ENCODE results near the gene MBD6.

DNA sequence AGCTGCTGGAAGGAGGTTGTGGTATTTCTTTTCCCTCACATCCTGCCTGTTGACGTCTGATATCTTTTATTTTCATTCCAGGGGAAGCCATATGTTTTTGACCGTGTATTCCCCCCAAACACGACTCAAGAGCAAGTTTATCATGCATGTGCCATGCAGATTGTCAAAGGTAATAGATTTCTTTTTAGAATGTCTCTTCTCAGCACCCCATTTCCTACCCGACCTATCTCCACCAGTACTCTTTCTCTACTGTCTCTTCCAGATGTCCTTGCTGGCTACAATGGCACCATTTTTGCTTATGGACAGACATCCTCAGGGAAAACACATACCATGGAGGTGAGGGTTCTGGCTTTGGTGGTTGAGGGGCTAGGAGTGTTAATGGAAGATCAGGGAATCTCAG is 40.7 kb downstream of the MBD6 start:
- TF ChIP-seq MAX (IDR thresholded peaks at IDR 0.05): no peak
- TF ChIP-seq, protein P1, sequence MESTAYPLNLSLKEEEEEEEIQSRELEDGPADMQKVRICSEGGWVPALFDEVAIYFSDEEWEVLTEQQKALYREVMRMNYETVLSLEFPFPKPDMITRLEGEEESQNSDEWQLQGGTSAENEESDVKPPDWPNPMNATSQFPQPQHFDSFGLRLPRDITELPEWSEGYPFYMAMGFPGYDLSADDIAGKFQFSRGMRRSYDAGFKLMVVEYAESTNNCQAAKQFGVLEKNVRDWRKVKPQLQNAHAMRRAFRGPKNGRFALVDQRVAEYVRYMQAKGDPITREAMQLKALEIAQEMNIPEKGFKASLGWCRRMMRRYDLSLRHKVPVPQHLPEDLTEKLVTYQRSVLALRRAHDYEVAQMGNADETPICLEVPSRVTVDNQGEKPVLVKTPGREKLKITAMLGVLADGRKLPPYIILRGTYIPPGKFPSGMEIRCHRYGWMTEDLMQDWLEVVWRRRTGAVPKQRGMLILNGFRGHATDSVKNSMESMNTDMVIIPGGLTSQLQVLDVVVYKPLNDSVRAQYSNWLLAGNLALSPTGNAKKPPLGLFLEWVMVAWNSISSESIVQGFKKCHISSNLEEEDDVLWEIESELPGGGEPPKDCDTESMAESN (CRISPR knock-in tag; conservative IDR thresholded peaks at IDR 0.05): no peak
- no peak for TF ChIP-seq MYC (CRISPR knock-in tag; IDR thresholded peaks at IDR 0.05; ENCODE audit: borderline replicate concordance)
- no peak for TF ChIP-seq MEIS1 (CRISPR knock-in tag; IDR thresholded peaks at IDR 0.05; ENCODE audit: borderline replicate concordance)

All from HepG2 (cell line).